ENCODE measurements around the gene NOL12.
"Not testable (repeated sequence)": the region's sequence is repeated elsewhere in the genome, so short reads cannot be mapped to it uniquely, and the experiment has no call there.

NOL12 gene

DNA sequence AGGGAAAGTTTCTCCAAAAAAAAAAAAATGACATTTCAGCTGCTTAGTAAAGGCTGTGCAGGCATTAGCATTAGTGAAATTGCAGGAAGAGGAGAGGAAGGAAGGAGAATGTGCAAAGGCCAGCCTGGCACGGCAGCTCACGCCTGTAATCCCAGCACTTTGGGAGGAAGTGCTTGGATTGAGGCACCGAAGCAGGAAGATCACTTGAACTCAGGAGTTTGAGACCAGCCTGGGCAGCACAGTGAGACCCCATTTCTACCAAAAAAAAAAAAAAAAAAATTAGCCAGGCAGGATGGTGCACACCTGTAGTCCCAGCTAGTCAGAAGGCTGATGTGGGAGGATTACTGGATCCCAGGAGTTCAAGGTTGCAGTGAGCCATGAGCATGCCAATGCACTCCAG, 18.5 kb downstream of the NOL12 start:
- DNase-seq (ENCODE audit: insufficient read length, low spot score) (no peak), FAIRE-seq (no peak)
- no peak for TF ChIP-seq POLR2A (IDR thresholded peaks at IDR 0.05; ENCODE audit: low read depth, low read length)

- FAIRE-seq (no peak), DNase-seq (ENCODE audit: insufficient read length, low spot score) (no peak)
- TF ChIP-seq POLR2A (IDR thresholded peaks at IDR 0.05; ENCODE audit: low read depth, low read length) = no peak
These were observed 19.1 kb downstream of the NOL12 start for GRCh38 chr22:37705205-37705604.

GRCh38 chr22:37708580-37709444, 22.7 kb downstream of the NOL12 start:
- FAIRE-seq = no peak
- TF ChIP-seq POLR2A (IDR thresholded peaks at IDR 0.05; ENCODE audit: low read depth, low read length) = no peak

DNA sequence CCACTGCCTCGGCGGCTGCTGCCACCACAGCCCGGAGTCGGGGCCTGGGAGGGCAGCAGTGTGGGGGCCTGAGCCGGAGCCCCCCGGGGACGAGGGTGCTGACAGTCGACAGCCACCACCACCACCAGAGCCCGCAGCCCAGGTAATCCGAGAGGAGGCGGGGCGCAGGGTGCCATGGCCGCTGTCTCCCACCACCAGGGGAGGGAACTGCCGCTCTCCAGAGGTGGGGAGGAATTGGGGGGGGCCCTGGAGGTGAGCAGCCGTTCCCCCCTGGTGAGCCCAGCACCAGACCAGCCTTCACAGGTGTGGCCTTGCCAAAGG, 23.3 kb downstream of the NOL12 start:
- no peak for FAIRE-seq
- no peak for DNase-seq (ENCODE audit: insufficient read length, low spot score)

More at GRCh38 chr22:37708580-37709444, 22.7 kb downstream of the NOL12 start:
- no peak for DNase-seq (ENCODE audit: insufficient read length, low spot score)

GRCh38 chr22:37710675-37711074, 24.5 kb downstream of the NOL12 start:
- no peak for TF ChIP-seq POLR2A (IDR thresholded peaks at IDR 0.05; ENCODE audit: low read depth, low read length)
- DNase-seq (ENCODE audit: insufficient read length, low spot score) (no peak), FAIRE-seq (no peak)

More for the DNA sequence above, 23.3 kb downstream of the NOL12 start:
- TF ChIP-seq POLR2A (IDR thresholded peaks at IDR 0.05; ENCODE audit: low read depth, low read length) = no peak

DNA sequence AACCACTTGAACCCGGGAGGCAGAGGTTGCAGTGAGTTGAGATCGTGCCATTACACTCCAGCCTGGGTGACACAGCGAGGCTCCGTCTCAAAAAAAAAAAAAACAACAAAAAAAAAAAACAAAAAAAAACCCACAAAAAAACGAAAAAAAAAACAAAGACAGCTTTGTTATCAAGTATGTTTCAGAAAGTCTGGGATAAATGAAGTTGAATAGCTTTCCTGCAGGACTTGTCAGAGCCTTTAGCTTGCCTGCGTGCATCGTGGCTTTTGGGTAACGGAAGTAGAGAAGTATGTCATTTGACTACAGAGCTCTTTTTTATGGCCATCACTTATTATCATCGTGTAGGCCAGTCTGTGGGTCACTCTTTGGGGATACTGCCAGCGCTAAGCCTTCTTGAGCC, 25.3 kb downstream of the NOL12 start:
- TF ChIP-seq POLR2A (IDR thresholded peaks at IDR 0.05; ENCODE audit: low read depth, low read length) = no peak
- no peak for FAIRE-seq

GRCh38 chr22:37713761-37714160, 27.6 kb downstream of the NOL12 start:
- FAIRE-seq = no peak
- no peak for DNase-seq (ENCODE audit: insufficient read length, low spot score)
- no peak for TF ChIP-seq POLR2A (IDR thresholded peaks at IDR 0.05; ENCODE audit: low read depth, low read length)

More for the DNA sequence above, 25.3 kb downstream of the NOL12 start:
- no peak for DNase-seq (ENCODE audit: insufficient read length, low spot score)

GRCh38 chr22:37714634-37715033, 28.5 kb downstream of the NOL12 start:
- DNase-seq (ENCODE audit: insufficient read length, low spot score) (no peak), FAIRE-seq (no peak)
- TF ChIP-seq POLR2A (IDR thresholded peaks at IDR 0.05; ENCODE audit: low read depth, low read length) = no peak

- FAIRE-seq (no peak), DNase-seq (ENCODE audit: insufficient read length, low spot score) (no peak)
- no peak for TF ChIP-seq POLR2A (IDR thresholded peaks at IDR 0.05; ENCODE audit: low read depth, low read length)
These were observed 29.6 kb downstream of the NOL12 start for GRCh38 chr22:37715760-37716159.

GRCh38 chr22:37716708-37717107, 30.6 kb downstream of the NOL12 start:
- no peak for DNase-seq (ENCODE audit: insufficient read length, low spot score)
- no peak for FAIRE-seq
- TF ChIP-seq POLR2A (IDR thresholded peaks at IDR 0.05; ENCODE audit: low read depth, low read length) = no peak

DNA sequence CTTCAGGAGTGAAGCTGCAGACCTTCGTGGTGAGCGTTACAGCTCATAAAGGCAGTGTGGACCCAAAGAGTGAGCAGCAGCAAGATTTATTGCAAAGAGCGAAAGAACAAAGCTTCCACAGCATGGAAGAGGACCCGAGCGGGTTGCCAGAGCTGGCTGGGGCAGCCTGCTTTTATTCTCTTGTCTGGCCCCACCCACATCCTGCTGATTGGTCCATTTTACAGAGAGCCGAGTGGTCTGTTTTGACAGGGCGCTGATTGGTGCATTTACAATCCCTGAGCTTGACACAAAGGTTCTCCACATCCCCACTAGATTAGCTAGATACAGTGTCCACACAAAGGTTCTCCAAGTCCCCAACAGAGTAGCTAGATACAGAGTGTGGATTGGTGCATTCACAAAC, 31.1 kb downstream of the NOL12 start:
- not testable (repeated sequence) for FAIRE-seq; DNase-seq (ENCODE audit: insufficient read length, low spot score)

DNA sequence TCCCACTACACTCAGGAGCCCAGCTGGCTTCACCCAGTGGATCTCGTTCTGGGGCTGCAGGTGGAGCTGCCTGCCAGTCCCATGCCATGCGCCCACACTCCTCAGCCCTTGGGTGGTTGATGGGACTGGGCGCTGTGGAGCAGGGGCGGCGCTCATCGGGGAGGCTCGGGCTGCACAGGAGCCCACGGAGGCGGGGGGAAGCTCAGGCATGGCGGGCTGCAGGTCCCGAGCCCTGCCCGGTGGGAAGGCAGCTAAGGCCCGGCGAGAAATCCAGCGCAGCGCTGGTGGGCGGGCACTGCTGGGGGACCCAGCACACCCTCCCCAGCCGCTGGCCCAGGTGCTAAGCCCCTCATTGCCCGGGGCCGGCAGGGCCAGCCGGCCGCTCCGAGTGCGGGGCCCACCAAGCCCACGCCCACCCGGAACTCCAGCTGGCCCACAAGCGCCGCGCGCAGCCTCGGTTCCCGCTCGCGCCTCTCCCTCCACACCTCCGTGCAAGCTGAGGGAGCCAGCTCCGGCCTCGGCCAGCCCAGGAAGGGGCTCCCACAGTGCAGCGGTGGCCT, 31.7 kb downstream of the NOL12 start:
- not testable (repeated sequence) for FAIRE-seq; DNase-seq (ENCODE audit: insufficient read length, low spot score)

DNA sequence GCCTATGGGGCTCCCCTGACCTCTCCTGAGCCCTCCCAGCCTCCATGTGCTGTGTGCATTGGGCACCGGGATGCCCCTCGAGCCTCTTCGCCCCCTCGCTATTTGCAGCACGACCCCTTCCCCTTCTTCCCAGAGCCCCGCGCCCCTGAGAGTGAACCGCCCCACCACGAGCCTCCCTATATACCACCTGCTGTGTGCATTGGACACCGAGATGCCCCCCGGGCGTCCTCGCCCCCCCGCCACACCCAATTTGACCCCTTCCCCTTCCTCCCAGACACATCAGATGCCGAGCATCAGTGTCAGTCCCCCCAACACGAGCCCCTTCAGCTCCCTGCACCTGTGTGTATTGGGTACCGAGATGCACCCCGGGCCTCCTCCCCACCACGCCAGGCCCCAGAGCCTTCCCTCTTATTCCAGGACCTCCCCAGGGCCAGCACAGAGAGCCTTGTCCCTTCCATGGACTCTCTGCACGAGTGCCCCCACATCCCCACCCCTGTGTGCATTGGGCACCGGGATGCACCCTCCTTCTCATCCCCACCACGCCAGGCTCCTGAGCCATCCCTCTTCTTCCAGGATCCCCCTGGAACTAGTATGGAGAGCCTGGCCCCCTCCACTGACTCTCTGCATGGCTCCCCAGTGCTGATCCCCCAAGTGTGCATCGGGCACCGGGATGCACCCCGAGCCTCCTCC, 39.6 kb downstream of the NOL12 start:
- TF ChIP-seq POLR2A (IDR thresholded peaks at IDR 0.05; ENCODE audit: low read depth, low read length) = no peak
- DNase-seq (ENCODE audit: insufficient read length, low spot score) (no peak), FAIRE-seq (no peak)

DNA sequence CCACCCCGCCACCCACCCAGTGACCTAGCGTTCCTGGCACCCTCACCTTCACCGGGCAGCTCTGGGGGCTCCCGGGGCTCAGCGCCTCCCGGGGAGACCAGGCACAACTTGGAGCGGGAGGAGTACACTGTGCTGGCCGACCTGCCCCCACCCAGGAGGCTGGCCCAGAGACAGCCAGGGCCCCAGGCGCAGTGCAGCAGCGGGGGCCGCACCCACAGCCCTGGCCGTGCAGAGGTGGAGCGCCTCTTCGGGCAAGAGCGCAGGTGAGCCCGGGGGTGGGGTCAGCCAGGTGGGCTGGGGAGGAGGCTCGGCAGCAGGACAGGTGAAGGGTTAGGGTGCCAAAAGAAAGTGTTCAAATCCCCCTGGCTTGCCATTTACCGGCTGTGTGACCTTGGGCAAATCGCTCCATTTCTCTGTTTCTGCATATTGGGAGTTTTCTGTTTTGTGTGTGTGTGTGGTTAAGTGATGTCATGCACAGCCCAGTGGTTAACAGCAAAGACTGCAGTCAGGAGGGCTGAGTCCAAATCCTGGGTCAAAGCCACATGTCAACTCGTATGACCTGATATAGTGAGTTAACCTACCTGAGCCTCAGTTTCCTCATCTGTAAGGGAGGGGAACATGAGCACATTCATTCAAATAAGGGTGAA, 40.2 kb downstream of the NOL12 start:
- DNase-seq (ENCODE audit: insufficient read length, low spot score) (peak; percentile 51), FAIRE-seq (no peak)
- TF ChIP-seq POLR2A (IDR thresholded peaks at IDR 0.05; ENCODE audit: low read depth, low read length) = no peak
